ENCODE results near the gene SPRR2A.
"Not testable (repeated sequence)": the region's sequence is repeated elsewhere in the genome, so short reads cannot be mapped to it uniquely, and the experiment has no call there.

SPRR2A gene

GRCh38 chr1:153024413-153024812 is 32.9 kb downstream of the SPRR2A start:
- no peak for DNase-seq

DNA sequence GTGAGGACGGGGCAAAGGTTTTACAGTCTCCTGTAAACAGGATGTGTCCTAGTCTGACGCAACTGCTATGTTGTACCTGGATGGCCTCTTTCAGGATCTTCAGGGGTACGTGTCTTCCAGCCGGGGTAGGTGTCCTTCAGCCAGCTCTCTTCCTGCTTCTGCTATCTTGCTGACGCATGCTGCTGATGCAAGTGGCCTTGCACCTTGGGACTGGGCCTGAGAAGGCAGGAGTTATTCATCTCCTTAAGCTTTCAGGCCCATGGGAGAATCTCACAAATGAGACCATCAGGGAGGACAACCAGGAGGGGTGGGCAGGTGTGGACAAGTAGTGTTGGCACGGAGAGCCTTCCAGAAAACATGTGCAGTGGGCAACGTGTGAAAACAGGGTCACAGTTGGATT is 34.2 kb downstream of the SPRR2A start:
- DNase-seq = no peak

GRCh38 chr1:153022340-153022739 is 35.0 kb downstream of the SPRR2A start:
- DNase-seq = not testable (repeated sequence)

GRCh38 chr1:153021829-153022228 is 35.5 kb downstream of the SPRR2A start:
- DNase-seq = not testable (repeated sequence)

DNA sequence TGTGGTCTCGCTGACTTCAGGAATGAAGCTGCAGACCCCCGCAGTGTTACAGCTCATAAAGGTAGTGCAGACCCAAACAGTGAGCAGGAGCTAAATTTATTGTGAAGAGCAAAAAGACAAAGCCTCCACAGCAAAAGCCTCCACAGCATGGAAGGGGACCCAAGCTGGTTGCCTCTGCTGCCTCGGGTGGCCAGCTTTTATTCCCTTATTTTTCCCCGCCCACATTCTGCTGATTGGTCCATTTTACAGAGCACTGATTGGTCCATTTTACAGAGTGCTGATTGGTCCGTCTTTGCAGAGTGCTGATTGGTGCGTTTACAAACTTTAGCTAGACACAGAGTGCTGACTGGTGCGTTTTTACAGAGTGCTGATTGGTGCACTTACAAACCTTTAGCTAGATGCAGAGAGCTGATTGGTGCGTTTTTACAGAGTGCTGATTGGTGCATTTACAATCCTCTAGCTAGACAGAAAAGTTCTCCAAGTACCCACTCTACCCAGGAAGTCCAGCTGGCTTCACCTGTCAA is 46.0 kb downstream of the SPRR2A start:
- not testable (repeated sequence) for DNase-seq
